Activated CD4-positive, alpha-beta T cell treated with anti-CD3 and anti-CD28 coated beads, Interleukin-2, amount 10 ng/mL, durations not matched to agents 24 days and 14 days (primary cell): ENCODE results near the gene TRAT1. TPM values are rescaled to one million over a fixed set of nuclear protein-coding genes. Genes with fewer than 3 reads are reported as not detected.
"Not testable (repeated sequence)": the region's sequence is repeated elsewhere in the genome, so short reads cannot be mapped to it uniquely, and the experiment has no call there.

Experiments
- DNase-seq: peaks from one replicate; pipeline ENCODE4 v3.0.0; 2022
- H3K27ac Mint-ChIP-seq: one replicate; pipeline ENCODE4 v1.8.0; 2022; ENCODE audit warnings: mild to moderate bottlenecking, mixed read lengths
- H3K27me3 Mint-ChIP-seq: one replicate; pipeline ENCODE4 v1.8.0; 2022; ENCODE audit warnings: mixed read lengths
- H3K36me3 Mint-ChIP-seq: one replicate; pipeline ENCODE4 v1.8.0; 2022; ENCODE audit warnings: low read depth, mild to moderate bottlenecking, mixed read lengths
- H3K4me1 Mint-ChIP-seq: one replicate; pipeline ENCODE4 v1.8.0; 2021; ENCODE audit warnings: mixed read lengths
- H3K4me3 Mint-ChIP-seq: one replicate; pipeline ENCODE4 v1.8.0; 2022; ENCODE audit warnings: mild to moderate bottlenecking, moderate library complexity, mixed read lengths
- H3K9me3 Mint-ChIP-seq: one replicate; pipeline ENCODE4 v1.8.0; 2021; ENCODE audit warnings: mixed read lengths
- intact Hi-C: fragments of 100-400 bp; cut with micrococcal nuclease; formaldehyde crosslinking; loops from one replicate; pipeline ENCODE4 v1.15.1; 2023
- total RNA-seq: library from RNA; stranded (reverse); gene quantifications from 2 replicates; pipeline ENCODE4 v1.2.3, GENCODE V29; 2022

The TRAT1 gene
- 61.0 and 66.6 TPM in 2 replicates for total RNA-seq

- peak; percentile 71 for DNase-seq
- no peaks in the 10 kb centered on the region for H3K27me3 Mint-ChIP-seq
- H3K27ac Mint-ChIP-seq, result peak within 1 kb of the TSS; percentile 89
- peak within 1 kb of the TSS; percentile 86 for H3K4me3 Mint-ChIP-seq
- H3K36me3 Mint-ChIP-seq, result peaks cover 14% of the 10 kb centered on the region
- intact Hi-C loops, result loop anchor here (1.0 to 5.0 kb wide), 4 partner anchors 11 to 690 kb away; no protein-coding TSS in a partner anchor
- peaks cover 44% of the 10 kb centered on the region for H3K4me1 Mint-ChIP-seq
- no peaks in the 10 kb centered on the region for H3K9me3 Mint-ChIP-seq
Observed at GRCh38 chr3:108822123-108822897, at the start of gene TRAT1. Gene TRAT1 (plus strand): TSS chr3:108822786. CDS start chr3:108822928, 142 bp downstream.

- Mint-ChIP-seq H3K36me3 (peaks cover 2% of the 10 kb centered on the region), H3K9me3 (peaks cover 13% of the 10 kb centered on the region), H3K4me3 (no peak overlapping the region), H3K27me3 (peaks cover 2% of the 10 kb centered on the region), H3K27ac (no peak overlapping the region), H3K4me1 (peaks cover 27% of the 10 kb centered on the region)
- intact Hi-C loops, result no loop called here
- no peak for DNase-seq
Observed at GRCh38 chr3:108775649-108776048, 46.9 kb upstream of the TRAT1 start.

- intact Hi-C loops, result no loop called here
- Mint-ChIP-seq H3K4me1 (peaks cover 28% of the 10 kb centered on the region), H3K27me3 (no peaks in the 10 kb centered on the region), H3K4me3 (no peak overlapping the region), H3K9me3 (peaks cover 9% of the 10 kb centered on the region), H3K36me3 (peaks cover 2% of the 10 kb centered on the region), H3K27ac (no peak overlapping the region)
- DNase-seq, result no peak
Observed at GRCh38 chr3:108779496-108779895, 43.1 kb upstream of the TRAT1 start.

- Mint-ChIP-seq H3K36me3 (peaks cover 2% of the 10 kb centered on the region), H3K9me3 (peaks cover 15% of the 10 kb centered on the region), H3K27ac (no peak overlapping the region), H3K27me3 (peaks cover 7% of the 10 kb centered on the region), H3K4me3 (no peak overlapping the region), H3K4me1 (peaks cover 28% of the 10 kb centered on the region)
- intact Hi-C loops, result no loop called here
- DNase-seq, result peak; percentile 73
Observed at GRCh38 chr3:108780235-108780634, 42.4 kb upstream of the TRAT1 start.

GRCh38 chr3:108791473-108791872 is 31.1 kb upstream of the TRAT1 start:
- H3K27me3 Mint-ChIP-seq, result peaks cover 9% of the 10 kb centered on the region
- intact Hi-C loops, result no loop called here
- no peaks in the 10 kb centered on the region for H3K36me3 Mint-ChIP-seq
- no peak overlapping the region for H3K4me3 Mint-ChIP-seq
- H3K9me3 Mint-ChIP-seq, result no peaks in the 10 kb centered on the region
- no peak overlapping the region for H3K27ac Mint-ChIP-seq
- H3K4me1 Mint-ChIP-seq, result no peaks in the 10 kb centered on the region
- no peak for DNase-seq

GRCh38 chr3:108804437-108804836 is 18.1 kb upstream of the TRAT1 start:
- Mint-ChIP-seq H3K9me3 (peaks cover 17% of the 10 kb centered on the region), H3K36me3 (no peaks in the 10 kb centered on the region), H3K4me1 (peaks cover 12% of the 10 kb centered on the region), H3K4me3 (no peak overlapping the region), H3K27ac (no peak overlapping the region), H3K27me3 (no peaks in the 10 kb centered on the region)
- intact Hi-C loops, result no loop called here
- no peak for DNase-seq

GRCh38 chr3:108804966-108805365 is 17.6 kb upstream of the TRAT1 start:
- Mint-ChIP-seq H3K36me3 (no peaks in the 10 kb centered on the region), H3K4me1 (peaks cover 12% of the 10 kb centered on the region), H3K4me3 (no peak overlapping the region), H3K27me3 (no peaks in the 10 kb centered on the region), H3K27ac (peak overlapping the region; percentile 57), H3K9me3 (peaks cover 17% of the 10 kb centered on the region)
- no peak for DNase-seq
- intact Hi-C loops, result loop anchor here (5.0 kb wide), 1 partner anchor 203 kb away; no protein-coding TSS in a partner anchor

GRCh38 chr3:108806316-108806715 is 16.3 kb upstream of the TRAT1 start:
- Mint-ChIP-seq H3K27me3 (peaks cover 3% of the 10 kb centered on the region), H3K4me3 (peak overlapping the region; percentile 28), H3K9me3 (peaks cover 17% of the 10 kb centered on the region), H3K36me3 (no peaks in the 10 kb centered on the region), H3K27ac (peak overlapping the region; percentile 76), H3K4me1 (peaks cover 15% of the 10 kb centered on the region)
- intact Hi-C loops, result loop anchor here (1.0 to 5.0 kb wide), 2 partner anchors 12 to 204 kb away; no protein-coding TSS in a partner anchor
- DNase-seq, result peak; percentile 86

- peaks cover 28% of the 10 kb centered on the region for H3K4me1 Mint-ChIP-seq
- peaks cover 3% of the 10 kb centered on the region for H3K9me3 Mint-ChIP-seq
- intact Hi-C loops, result loop anchor here (1.0 to 2.0 kb wide), 5 partner anchors 12 to 330 kb away; no protein-coding TSS in a partner anchor
- no peaks in the 10 kb centered on the region for H3K27me3 Mint-ChIP-seq
- H3K4me3 Mint-ChIP-seq, result peak overlapping the region; percentile 60
- peak overlapping the region; percentile 68 for H3K27ac Mint-ChIP-seq
- DNase-seq, result peak; percentile 88
- peaks cover 2% of the 10 kb centered on the region for H3K36me3 Mint-ChIP-seq
Observed at GRCh38 chr3:108818404-108818803, 4.2 kb upstream of the TRAT1 start.

GRCh38 chr3:108820586-108820985 is 2.0 kb upstream of the TRAT1 start:
- intact Hi-C loops, result loop anchor here (5.0 kb wide), 2 partner anchors 42 to 688 kb away; no protein-coding TSS in a partner anchor
- DNase-seq, result no peak
- H3K4me3 Mint-ChIP-seq, result peak overlapping the region; percentile 77

GRCh38 chr3:108823227-108823626 is 641 bp downstream of the TRAT1 start:
- H3K27me3 Mint-ChIP-seq, result no peaks in the 10 kb centered on the region
- intact Hi-C loops, result loop anchor here (1.0 to 5.0 kb wide), 3 partner anchors 39 to 691 kb away; partner anchors contain the start of genes CIP2A and DZIP3
- H3K36me3 Mint-ChIP-seq, result peaks cover 14% of the 10 kb centered on the region

More at GRCh38 chr3:108820586-108820985, 2.0 kb upstream of the TRAT1 start:
- no peaks in the 10 kb centered on the region for H3K9me3 Mint-ChIP-seq
- H3K27me3 Mint-ChIP-seq, result no peaks in the 10 kb centered on the region
- peaks cover 36% of the 10 kb centered on the region for H3K4me1 Mint-ChIP-seq
- H3K36me3 Mint-ChIP-seq, result peaks cover 9% of the 10 kb centered on the region
- H3K27ac Mint-ChIP-seq, result peak overlapping the region; percentile 89

GRCh38 chr3:108823803-108824202 is 1.2 kb downstream of the TRAT1 start:
- Mint-ChIP-seq H3K4me1 (peaks cover 48% of the 10 kb centered on the region), H3K36me3 (peaks cover 18% of the 10 kb centered on the region), H3K27ac (peak overlapping the region; percentile 87), H3K4me3 (peak overlapping the region; percentile 84)
- DNase-seq, result peak; percentile 69
- H3K27me3 Mint-ChIP-seq, H3K9me3 Mint-ChIP-seq: not testable (repeated sequence)
- intact Hi-C loops, result loop anchor here (1.0 to 5.0 kb wide), 3 partner anchors 38 to 692 kb away; partner anchors contain the start of genes CIP2A and DZIP3

More at GRCh38 chr3:108823227-108823626, 641 bp downstream of the TRAT1 start:
- Mint-ChIP-seq H3K4me1 (peaks cover 48% of the 10 kb centered on the region), H3K27ac (peak overlapping the region; percentile 89), H3K4me3 (peak overlapping the region; percentile 86), H3K9me3 (no peaks in the 10 kb centered on the region)
- DNase-seq, result no peak

- no peaks in the 10 kb centered on the region for H3K27me3 Mint-ChIP-seq
- peak overlapping the region; percentile 82 for H3K27ac Mint-ChIP-seq
- H3K4me1 Mint-ChIP-seq, result peaks cover 57% of the 10 kb centered on the region
- no peak for DNase-seq
- intact Hi-C loops, result no loop called here
- peak overlapping the region; percentile 84 for H3K4me3 Mint-ChIP-seq
- no peaks in the 10 kb centered on the region for H3K9me3 Mint-ChIP-seq
- peaks cover 37% of the 10 kb centered on the region for H3K36me3 Mint-ChIP-seq
Observed at GRCh38 chr3:108826309-108827187, 4.0 kb downstream of the TRAT1 start.
